SJCRH30 (cell line): ENCODE data around the gene MUS81. TPM values are rescaled to one million over a fixed set of nuclear protein-coding genes. Genes with fewer than 3 reads are reported as not detected.
"Not testable (repeated sequence)": the region's sequence is repeated elsewhere in the genome, so short reads cannot be mapped to it uniquely, and the experiment has no call there.

ENCODE experiments used
- DNase-seq, 2 experiments: peaks; one replicate each; pipeline ENCODE4 v3.0.0-alpha.2; 2015 to 2020
- H3K27ac ChIP-seq: fragments of 250-450 bp; sonication (Bioruptor Pico); 2 replicates; pipeline ENCODE4 v1.5.1; 2020; ENCODE audit warnings: mild to moderate bottlenecking, moderate library complexity
- H3K27me3 ChIP-seq: fragments of 250-450 bp; sonication (Bioruptor Pico); 2 replicates; pipeline ENCODE4 v1.5.1; 2020; ENCODE audit warnings: mild to moderate bottlenecking, moderate library complexity
- H3K36me3 ChIP-seq: fragments of 250-450 bp; sonication (Bioruptor Pico); 2 replicates; pipeline ENCODE4 v1.5.1; 2020; ENCODE audit warnings: mild to moderate bottlenecking, moderate library complexity
- H3K4me1 ChIP-seq: fragments of 250-450 bp; sonication (Bioruptor Pico); 2 replicates; pipeline ENCODE4 v1.5.1; 2020; ENCODE audit warnings: mild to moderate bottlenecking, moderate library complexity
- H3K4me3 ChIP-seq: fragments of 250-450 bp; sonication (Bioruptor Pico); 2 replicates; pipeline ENCODE4 v1.5.1; 2020; ENCODE audit warnings: mild to moderate bottlenecking, moderate library complexity
- H3K9me3 ChIP-seq: fragments of 250-450 bp; sonication (Bioruptor Pico); replicated peaks from 2 replicates; pipeline ENCODE4 v1.5.1; 2020; ENCODE audit warnings: mild to moderate bottlenecking, moderate library complexity
- total RNA-seq: library from RNA; depleted of rRNA; stranded (reverse); fragments of >200 nt; shearing (Covaris generic); gene quantifications from 2 replicates; pipeline ENCODE4 v1.2.3, GENCODE V29; 2014

Gene MUS81
- total RNA-seq, 1 experiment from 2014 or later = 35.1 TPM

DNA sequence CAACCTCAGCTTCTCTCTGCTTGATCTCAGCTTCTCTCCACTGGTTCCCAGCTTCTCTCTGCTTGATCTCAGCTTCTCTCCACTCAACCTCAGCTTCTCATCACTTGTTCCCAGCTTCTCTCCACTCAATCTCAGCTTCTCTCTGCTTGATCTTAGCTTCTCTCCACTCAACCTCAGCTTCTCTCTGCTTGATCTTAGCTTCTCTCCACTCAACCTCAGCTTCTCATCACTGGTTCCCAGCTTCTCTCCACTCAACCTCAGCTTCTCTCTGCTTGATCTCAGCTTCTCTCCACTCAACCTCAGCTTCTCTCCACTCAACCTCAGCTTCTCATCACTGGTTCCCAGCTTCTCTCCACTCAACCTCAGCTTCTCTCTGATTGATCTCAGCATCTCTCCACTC is 28.0 kb upstream of the MUS81 start:
- not testable (repeated sequence) for H3K4me3 ChIP-seq, H3K4me1 ChIP-seq, H3K27me3 ChIP-seq, DNase-seq, H3K27ac ChIP-seq, H3K36me3 ChIP-seq, H3K9me3 ChIP-seq

- Histone ChIP-seq H3K36me3 (no peaks in the 10 kb centered on the region), H3K27ac (no peak within 1 kb of the TSS), H3K4me3 (no peak within 1 kb of the TSS), H3K4me1 (no peaks in the 10 kb centered on the region), H3K9me3 (no peaks in the 10 kb centered on the region; the same call in 1 of the 2 replicates), H3K27me3 (no peaks in the 10 kb centered on the region; the same call in 1 of the 2 replicates)
- no peak for DNase-seq
These were observed 26.8 kb upstream of the MUS81 start, which contains the start of gene SNX32 for GRCh38 chr11:65833297-65834030. Gene SNX32 (plus strand): TSS chr11:65833963. CDS start chr11:65834066, 103 bp downstream.

DNA sequence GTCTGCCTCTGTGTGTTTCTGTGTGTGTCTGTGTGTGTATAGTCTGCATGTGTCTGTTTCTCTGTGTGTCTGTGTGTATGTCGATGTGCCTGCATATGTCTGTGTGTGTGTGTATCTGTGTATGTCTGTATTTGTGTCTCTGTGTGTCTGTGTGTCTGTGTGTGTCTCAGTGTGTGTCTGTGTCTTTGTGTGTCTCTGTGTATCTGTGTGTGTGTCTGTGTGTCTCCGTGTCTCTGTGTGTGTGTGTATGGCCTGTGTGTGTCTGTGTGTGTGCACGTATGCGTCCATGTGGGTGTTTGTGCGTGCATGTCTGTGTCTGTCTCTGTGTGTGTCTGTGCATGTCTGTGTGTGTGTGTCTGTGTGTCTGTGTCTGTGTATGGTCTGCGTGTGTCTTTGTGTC is 26.0 kb upstream of the MUS81 start:
- no peaks in the 10 kb centered on the region for H3K36me3 ChIP-seq
- no peak overlapping the region for H3K27ac ChIP-seq
- no peak for DNase-seq
- H3K9me3 ChIP-seq = no peaks in the 10 kb centered on the region; the same call in 1 of the 2 replicates
- H3K27me3 ChIP-seq = no peaks in the 10 kb centered on the region; the same call in 1 of the 2 replicates
- no peaks in the 10 kb centered on the region for H3K4me1 ChIP-seq
- no peak overlapping the region for H3K4me3 ChIP-seq

GRCh38 chr11:65842144-65842543 is 18.1 kb upstream of the MUS81 start:
- Histone ChIP-seq H3K4me3 (no peak overlapping the region), H3K27ac (no peak overlapping the region), H3K9me3 (no peaks in the 10 kb centered on the region; the same call in 1 of the 2 replicates), H3K36me3 (no peaks in the 10 kb centered on the region), H3K4me1 (no peaks in the 10 kb centered on the region), H3K27me3 (no peaks in the 10 kb centered on the region)
- no peak for DNase-seq

DNA sequence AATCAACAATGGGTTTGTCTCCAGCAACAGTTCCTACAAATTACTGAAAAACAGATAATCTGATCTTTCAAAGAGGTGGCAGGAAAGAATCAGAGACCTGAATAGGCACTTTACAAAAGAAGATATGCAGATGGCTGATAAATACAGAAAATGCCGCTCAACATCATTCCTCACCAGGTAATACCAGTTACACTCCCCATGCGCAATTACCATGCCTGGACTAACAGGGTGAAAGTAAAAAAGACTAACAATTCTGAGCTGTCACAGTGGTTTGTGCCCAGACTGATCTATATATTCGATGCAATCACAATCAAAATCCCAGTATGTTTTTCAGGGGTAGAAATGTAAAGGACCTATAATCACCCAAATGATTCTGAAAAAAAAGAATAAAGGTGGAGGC is 16.4 kb upstream of the MUS81 start:
- Histone ChIP-seq H3K27ac (no peak overlapping the region), H3K36me3 (no peaks in the 10 kb centered on the region), H3K27me3 (no peaks in the 10 kb centered on the region), H3K4me3 (no peak overlapping the region), H3K4me1 (no peaks in the 10 kb centered on the region), H3K9me3 (no peaks in the 10 kb centered on the region)
- DNase-seq = no peak

GRCh38 chr11:65844231-65844872 is 15.9 kb upstream of the MUS81 start:
- DNase-seq = no peak
- no peaks in the 10 kb centered on the region for H3K9me3 ChIP-seq
- H3K36me3 ChIP-seq = no peaks in the 10 kb centered on the region
- no peak overlapping the region for H3K27ac ChIP-seq
- no peaks in the 10 kb centered on the region for H3K27me3 ChIP-seq
- H3K4me1 ChIP-seq = no peaks in the 10 kb centered on the region
- H3K4me3 ChIP-seq = no peak overlapping the region

- Histone ChIP-seq H3K4me1 (no peaks in the 10 kb centered on the region), H3K4me3 (no peak overlapping the region), H3K27ac (no peak overlapping the region), H3K9me3 (no peaks in the 10 kb centered on the region), H3K27me3 (no peaks in the 10 kb centered on the region), H3K36me3 (peaks cover 6% of the 10 kb centered on the region)
- DNase-seq = no peak
These were observed 12.5 kb upstream of the MUS81 start for GRCh38 chr11:65847746-65848145.

DNA sequence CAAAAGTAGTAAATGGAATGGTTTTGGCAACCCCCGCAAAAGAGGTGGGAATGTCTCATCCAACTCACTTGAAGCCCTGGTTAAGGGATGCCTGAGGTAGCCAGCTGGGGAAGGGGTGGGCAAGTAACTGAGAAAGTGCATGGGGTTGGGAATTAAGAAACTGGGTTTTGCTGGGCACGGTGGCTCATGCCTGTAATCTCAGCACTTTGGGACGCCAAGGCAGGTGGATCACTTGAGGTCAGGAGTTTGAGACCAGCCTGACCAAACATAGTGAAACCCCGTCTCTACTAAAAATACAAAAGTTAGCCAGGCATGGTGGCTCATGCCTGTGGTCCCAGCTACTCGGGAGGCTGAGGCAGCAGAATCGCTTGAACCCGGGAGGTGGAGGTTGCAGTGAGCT is 11.5 kb upstream of the MUS81 start:
- H3K27me3 ChIP-seq, H3K4me1 ChIP-seq, DNase-seq, H3K27ac ChIP-seq, H3K4me3 ChIP-seq, H3K9me3 ChIP-seq: not testable (repeated sequence)
- H3K36me3 ChIP-seq = peaks cover 16% of the 10 kb centered on the region

- Histone ChIP-seq H3K4me1 (no peaks in the 10 kb centered on the region), H3K36me3 (peaks cover 22% of the 10 kb centered on the region), H3K27ac (no peak overlapping the region), H3K4me3 (no peak overlapping the region), H3K27me3 (no peaks in the 10 kb centered on the region), H3K9me3 (no peaks in the 10 kb centered on the region)
- no peak for DNase-seq
These were observed 10.9 kb upstream of the MUS81 start for GRCh38 chr11:65849366-65849765.

DNA sequence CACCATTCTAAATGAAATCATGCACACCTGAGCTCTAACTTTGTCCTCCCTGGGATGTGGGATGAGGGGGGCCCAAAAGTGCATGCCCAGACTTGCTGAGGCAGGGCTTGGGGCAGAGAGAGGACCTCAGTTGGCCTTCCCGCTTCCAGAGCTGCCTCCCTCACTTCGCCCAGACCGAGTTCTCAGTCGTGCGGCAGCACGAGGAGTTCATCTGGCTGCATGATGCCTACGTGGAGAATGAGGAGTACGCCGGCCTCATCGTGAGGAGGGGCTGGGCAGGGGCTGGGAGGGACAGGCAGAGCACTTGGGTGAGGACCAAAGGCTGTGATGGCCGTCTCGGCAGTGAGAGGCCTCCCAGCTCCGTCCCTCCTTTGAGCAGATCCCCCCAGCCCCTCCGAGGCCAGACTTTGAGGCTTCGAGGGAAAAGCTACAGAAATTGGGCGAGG is 10.4 kb upstream of the MUS81 start:
- no peak overlapping the region for H3K4me3 ChIP-seq
- no peak overlapping the region for H3K27ac ChIP-seq
- H3K36me3 ChIP-seq = peaks cover 27% of the 10 kb centered on the region
- no peaks in the 10 kb centered on the region for H3K9me3 ChIP-seq
- no peaks in the 10 kb centered on the region for H3K4me1 ChIP-seq
- DNase-seq = no peak
- no peaks in the 10 kb centered on the region for H3K27me3 ChIP-seq

- DNase-seq = no peak
- H3K4me3 ChIP-seq = no peak overlapping the region
- H3K27me3 ChIP-seq = no peaks in the 10 kb centered on the region
- no peaks in the 10 kb centered on the region for H3K4me1 ChIP-seq
- H3K36me3 ChIP-seq = peaks cover 32% of the 10 kb centered on the region
- no peak overlapping the region for H3K27ac ChIP-seq
- no peaks in the 10 kb centered on the region for H3K9me3 ChIP-seq
These were observed 9.8 kb upstream of the MUS81 start for GRCh38 chr11:65850217-65851082.

- Histone ChIP-seq H3K9me3 (no peaks in the 10 kb centered on the region), H3K4me3 (no peak overlapping the region), H3K36me3 (peaks cover 39% of the 10 kb centered on the region), H3K4me1 (no peaks in the 10 kb centered on the region), H3K27ac (no peak overlapping the region), H3K27me3 (no peaks in the 10 kb centered on the region)
- peak; percentile 46 to 67 for DNase-seq
These were observed 9.1 kb upstream of the MUS81 start for GRCh38 chr11:65851083-65851579.

GRCh38 chr11:65851811-65852507 is 8.3 kb upstream of the MUS81 start:
- no peaks in the 10 kb centered on the region for H3K9me3 ChIP-seq
- no peaks in the 10 kb centered on the region for H3K4me1 ChIP-seq
- no peak overlapping the region for H3K27ac ChIP-seq
- no peak overlapping the region for H3K4me3 ChIP-seq
- peaks cover 46% of the 10 kb centered on the region for H3K36me3 ChIP-seq
- DNase-seq = no peak
- no peaks in the 10 kb centered on the region for H3K27me3 ChIP-seq

- Histone ChIP-seq H3K4me1 (no peaks in the 10 kb centered on the region), H3K27ac (no peak overlapping the region), H3K4me3 (no peak overlapping the region), H3K9me3 (no peaks in the 10 kb centered on the region), H3K27me3 (no peaks in the 10 kb centered on the region), H3K36me3 (peaks cover 50% of the 10 kb centered on the region)
- DNase-seq = no peak
These were observed 7.6 kb upstream of the MUS81 start for GRCh38 chr11:65852508-65853245.
